T-helper 9 cell (primary cell): Measurements from ENCODE around the gene ABAT.
A peak's percentile ranks its signal among the peaks of the same experiment; 100 is the strongest.

ENCODE experiments used
- DNase-seq: peaks from one replicate; pipeline ENCODE4 v3.0.0-alpha.2; 2020
- total RNA-seq, 2 donors: gene quantifications; one replicate each; lab custom pipeline; 2026; lab: John Stamatoyannopoulos, UW

The ABAT gene
- total RNA-seq: 8.0 to 36.7 reads per million in 2 donors

- peak; percentile 84 for DNase-seq
Observed at GRCh38 chr16:8674413-8675022, at the start of gene ABAT. TSS of gene ABAT (plus strand) at chr16:8674617. CDS start at chr16:8735740, 61,123 bp downstream.

GRCh38 chr16:8625491-8626087 lies 48.8 kb upstream of the ABAT start:
- no peak for DNase-seq

GRCh38 chr16:8626946-8627345 lies 47.5 kb upstream of the ABAT start:
- no peak for DNase-seq

- DNase-seq: no peak
Observed at GRCh38 chr16:8627456-8627855, 47.0 kb upstream of the ABAT start.

- DNase-seq: no peak
Observed at GRCh38 chr16:8628981-8629725, 45.3 kb upstream of the ABAT start.

- no peak for DNase-seq
Observed at GRCh38 chr16:8630255-8630953, 44.0 kb upstream of the ABAT start.

- no peak for DNase-seq
Observed at GRCh38 chr16:8631373-8631772, 43.0 kb upstream of the ABAT start.

- DNase-seq: no peak
Observed at GRCh38 chr16:8631818-8632465, 42.5 kb upstream of the ABAT start.

GRCh38 chr16:8632675-8633182 lies 41.7 kb upstream of the ABAT start:
- no peak for DNase-seq

GRCh38 chr16:8634991-8635736 lies 39.3 kb upstream of the ABAT start:
- no peak for DNase-seq

- DNase-seq: no peak
Observed at GRCh38 chr16:8639694-8640093, 34.7 kb upstream of the ABAT start.

- no peak for DNase-seq
Observed at GRCh38 chr16:8641671-8642070, 32.7 kb upstream of the ABAT start.

- no peak for DNase-seq
Observed at GRCh38 chr16:8642146-8642545, 32.3 kb upstream of the ABAT start.

- no peak for DNase-seq
Observed at GRCh38 chr16:8644211-8645140, 29.9 kb upstream of the ABAT start.

GRCh38 chr16:8645141-8645521 lies 29.3 kb upstream of the ABAT start:
- DNase-seq: no peak

GRCh38 chr16:8645831-8646230 lies 28.6 kb upstream of the ABAT start:
- no peak for DNase-seq

- no peak for DNase-seq
Observed at GRCh38 chr16:8646326-8647053, 27.9 kb upstream of the ABAT start.

GRCh38 chr16:8647721-8648318 lies 26.6 kb upstream of the ABAT start:
- no peak for DNase-seq

GRCh38 chr16:8648877-8649276 lies 25.5 kb upstream of the ABAT start:
- no peak for DNase-seq
